A549 (cell line): ENCODE results near the gene ACTR1B. TPM values are rescaled to one million over a fixed set of nuclear protein-coding genes. Genes with fewer than 3 reads are reported as not detected.

Experiments used
- ATAC-seq, 2 experiments: fragments of 200-7000 bp in 1 of 2; fragments of >200 bp in 1 of 2; cut with Nextera tagmentation in 1 of 2; cut with Tn5 transposase in 1 of 2; 3 replicates each; pipeline versions ENCODE4 v1.8.0 to v1.9.1; 2018 to 2020; ENCODE audit warnings: mild to moderate bottlenecking in 1 of 2, moderate library complexity in 1 of 2
- CTCF ChIA-PET: fragments of 300-600 bp; sonication (Branson Sonifier 250); formaldehyde crosslinking; extraction: SDS; loops from one replicate; lab custom pipeline; 2021; ENCODE audit warnings: antibody characterized with exemption, inconsistent platforms; lab: Yijun Ruan, JAX
- POLR2A ChIA-PET: fragments of 350-600 bp; formaldehyde crosslinking; extraction: SDS; loops from one replicate; lab custom pipeline; 2021; ENCODE audit warnings: antibody characterized with exemption, inconsistent platforms; lab: Yijun Ruan, JAX
- DNase-seq, 2 experiments: peaks; one replicate each; pipeline versions ENCODE4 v3.0.0 to v3.0.0-alpha.2; 2011 to 2016; ENCODE audit warnings: low read depth in 1 of 2, low spot score in 1 of 2
- FAIRE-seq: peaks from 2 replicates; lab custom pipeline; 2011; peaks lifted over from hg19 to GRCh38; lab: Jason Lieb, UNC
- H3K27ac ChIP-seq, 2 experiments: fragments of >200 bp; sonication (Bioruptor Twin); formaldehyde crosslinking; 3 replicates each; pipeline ENCODE4 v1.5.1; 2016 to 2017
- H3K4me1 ChIP-seq: fragments of >200 bp; sonication (Bioruptor Twin); formaldehyde crosslinking; 3 replicates; pipeline ENCODE4 v1.6.1; 2016
- H3K4me2 ChIP-seq: fragments of >200 bp; sonication (Bioruptor Twin); formaldehyde crosslinking; 3 replicates; pipeline ENCODE4 v1.6.1; 2016
- H3K4me3 ChIP-seq: fragments of >200 bp; sonication (Bioruptor Twin); formaldehyde crosslinking; 3 replicates; pipeline ENCODE4 v1.5.1; 2016
- H3K9me3 ChIP-seq: fragments of >200 bp; sonication (Bioruptor Twin); formaldehyde crosslinking; 3 replicates; pipeline ENCODE4 v1.6.1; 2016
- BHLHE40 ChIP-seq: IDR thresholded peaks from 2 replicates; pipeline ENCODE4 v1.6.1; 2012; ENCODE audit warnings: low read depth, low read length, inconsistent platforms
- CBX8 ChIP-seq: fragments of 200-600 bp; sonication (generic); IDR thresholded peaks from 2 replicates; pipeline ENCODE4 v1.6.1; 2016
- CEBPB ChIP-seq, 2 experiments: fragments of >200 bp in 1 of 2; sonication (Bioruptor Twin) in 1 of 2; formaldehyde crosslinking in 1 of 2; IDR thresholded peaks; 2 replicates each; pipeline ENCODE4 v1.6.1; 2012 to 2016
- FOSL2 ChIP-seq, 2 experiments: fragments of 450-650 bp in 1 of 2; fragments of >200 bp in 1 of 2; sonication (Bioruptor Twin) in 1 of 2; formaldehyde crosslinking; IDR thresholded peaks; 2 replicates each; pipeline versions ENCODE4 v1.5.0 to v1.6.1; 2016 to 2020; ENCODE audit warnings: mild to moderate bottlenecking in 1 of 2, moderate library complexity in 1 of 2
- FOXS1 ChIP-seq: fragments of 250-450 bp; sonication (Bioruptor Pico); IDR thresholded peaks from 2 replicates; pipeline ENCODE4 v1.5.0; 2020; ENCODE audit warnings: mild to moderate bottlenecking, moderate library complexity
- GATA3 ChIP-seq: IDR thresholded peaks from 2 replicates; pipeline ENCODE4 v1.6.1; 2012; ENCODE audit warnings: borderline replicate concordance
- HOXB5 ChIP-seq: fragments of 250-450 bp; sonication (Bioruptor Pico); IDR thresholded peaks from 2 replicates; pipeline ENCODE4 v1.5.0; 2020; ENCODE audit warnings: mild to moderate bottlenecking, moderate library complexity
- KDM1A ChIP-seq: fragments of 200-600 bp; sonication (generic); IDR thresholded peaks from 2 replicates; pipeline ENCODE4 v1.6.1; 2016; ENCODE audit warnings: low read depth, mild to moderate bottlenecking
- KDM5A ChIP-seq: fragments of 200-600 bp; sonication (generic); IDR thresholded peaks from 2 replicates; pipeline ENCODE4 v1.6.1; 2016; ENCODE audit warnings: antibody characterized with exemption, mild to moderate bottlenecking
- MAFK ChIP-seq: fragments of 450-650 bp; IDR thresholded peaks from 2 replicates; pipeline ENCODE4 v1.6.1; 2014; ENCODE audit not compliant: partially characterized antibody
- MYC ChIP-seq: IDR thresholded peaks from 2 replicates; pipeline ENCODE4 v1.6.1; 2012; ENCODE audit warnings: mild to moderate bottlenecking, inconsistent platforms, low read length, improper control_type of control experiment, borderline replicate concordance
- POLR2AphosphoS2 ChIP-seq: conservative IDR thresholded peaks from 2 replicates; pipeline ENCODE4 v1.6.1; 2012; ENCODE audit warnings: low read length, improper control_type of control experiment, inconsistent platforms
- RAD21 ChIP-seq, 2 experiments: fragments of >200 bp in 1 of 2; sonication (Bioruptor Twin) in 1 of 2; formaldehyde crosslinking in 1 of 2; IDR thresholded peaks in 1 of 2; conservative IDR thresholded peaks in 1 of 2; 2 replicates in 1 of 2; 3 replicates in 1 of 2; pipeline ENCODE4 v1.6.1; 2012 to 2018; ENCODE audit warnings: inconsistent platforms in 1 of 2
- RARB ChIP-seq: fragments of 250-450 bp; sonication (Bioruptor Pico); IDR thresholded peaks from 2 replicates; pipeline ENCODE4 v1.8.0; 2021; ENCODE audit warnings: mild to moderate bottlenecking, moderate library complexity
- SMC3 ChIP-seq: fragments of >200 bp; sonication (Bioruptor Twin); formaldehyde crosslinking; IDR thresholded peaks from 3 replicates; pipeline ENCODE4 v1.6.1; 2018; ENCODE audit warnings: inconsistent platforms
- SREBF2 ChIP-seq: fragments of 450-650 bp; IDR thresholded peaks from 2 replicates; pipeline ENCODE4 v1.6.1; 2014; ENCODE audit warnings: mild to moderate bottlenecking, moderate library complexity
- TFCP2L1 ChIP-seq: fragments of 250-450 bp; sonication (Bioruptor Pico); IDR thresholded peaks from 2 replicates; pipeline ENCODE4 v1.5.0; 2021; ENCODE audit warnings: mild to moderate bottlenecking
- ZC3H11A ChIP-seq: fragments of 450-650 bp; IDR thresholded peaks from 2 replicates; pipeline ENCODE4 v1.6.1; 2014; ENCODE audit warnings: antibody characterized with exemption, mild to moderate bottlenecking
- WGBS: methylation state at CpG from one replicate; pipeline ENCODE4 v1.1.6; 2017; ENCODE audit errors: missing lambda C conversion rate; 5-methylcytosine and 5-hydroxymethylcytosine counted together
- polyA plus RNA-seq, 4 experiments: library from polyadenylated mRNA; depleted of rRNA in 3 of 4; stranded (reverse); fragments of >200 nt; fragmentation: RNase III in 1 of 4; extraction: RNeasy Plus Mini Kit Qiagen cat#74134 plus additional on column Dnase treatment in 1 of 4; gene quantifications; 2 replicates in 3 of 4; 3 replicates in 1 of 4; pipeline ENCODE4 v1.2.3, GENCODE V29; 2011 to 2017
- TF ChIP-seq, protein P1 (sequence below): fragments of 250-450 bp; sonication (Bioruptor Pico); IDR thresholded peaks from 2 replicates; pipeline ENCODE4 v1.5.0; 2020; ENCODE audit warnings: low read depth, mild to moderate bottlenecking, moderate library complexity
- TF ChIP-seq, protein P2 (sequence below): fragments of 450-650 bp; IDR thresholded peaks from 2 replicates; pipeline ENCODE4 v1.6.1; 2014; ENCODE audit warnings: antibody characterized with exemption
- TF ChIP-seq, protein P3 (sequence below): IDR thresholded peaks from 2 replicates; pipeline ENCODE4 v1.6.1; 2012
- TF ChIP-seq, protein P4 (sequence below): fragments of 150-350 bp; IDR thresholded peaks from 2 replicates; pipeline ENCODE4 v1.6.1; 2014; ENCODE audit warnings: low read depth, mild to moderate bottlenecking, low read length
- TF ChIP-seq, protein P5 (sequence below): fragments of 250-450 bp; sonication (Bioruptor Pico); IDR thresholded peaks from 2 replicates; pipeline ENCODE4 v1.5.0; 2021; ENCODE audit warnings: mild to moderate bottlenecking, moderate library complexity, borderline replicate concordance
- TF ChIP-seq, protein P6 (sequence below): IDR thresholded peaks from 2 replicates; pipeline ENCODE4 v1.6.1; 2012

The ACTR1B gene
- polyA plus RNA-seq, 2 of the 4 experiments (the other 2 are of a cell fraction): 24.7 to 37.6 TPM

DNA sequence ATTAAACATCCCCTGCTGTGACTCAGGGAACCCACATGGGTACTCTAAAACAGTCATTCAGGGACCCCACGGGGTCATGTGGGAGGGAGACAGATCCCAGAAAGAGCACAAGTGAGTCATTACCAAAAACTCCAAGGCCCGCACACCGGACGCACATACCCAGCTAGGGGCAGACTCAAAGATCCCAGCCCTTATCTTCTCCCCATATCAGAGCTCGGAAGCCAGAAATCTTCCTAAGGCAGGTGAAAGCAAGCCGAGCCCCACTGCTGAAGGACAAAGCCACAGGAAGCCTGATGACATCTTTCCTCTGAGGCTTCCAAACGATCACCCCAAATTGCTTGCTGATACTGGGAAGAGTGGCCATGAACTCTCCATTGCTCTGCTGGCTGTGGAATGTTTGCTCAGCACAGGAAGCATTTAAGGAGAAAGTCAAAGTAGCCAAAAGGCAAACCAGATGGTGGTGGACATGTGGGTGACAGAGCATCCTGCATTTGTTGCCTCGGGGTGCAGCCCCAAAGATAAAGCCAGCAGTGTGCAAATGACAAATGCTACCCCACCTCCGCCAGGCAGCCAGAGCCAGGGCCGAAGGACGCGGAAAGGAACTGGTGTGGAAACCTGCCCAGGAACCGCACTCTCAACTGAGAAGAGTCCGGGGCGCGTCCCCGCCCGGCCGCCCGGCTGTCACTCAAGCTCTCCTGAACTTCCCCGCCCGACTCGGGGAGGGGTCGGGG is 784 bp downstream of the ACTR1B start:
- FAIRE-seq: no peak
- CTCF ChIA-PET: interaction anchor here (0.6 to 6.2 kb wide), 8 partner anchors 9 to 722 kb away, joined by 3 to 93 read pairs (median 4); no protein-coding TSS in a partner anchor

DNA sequence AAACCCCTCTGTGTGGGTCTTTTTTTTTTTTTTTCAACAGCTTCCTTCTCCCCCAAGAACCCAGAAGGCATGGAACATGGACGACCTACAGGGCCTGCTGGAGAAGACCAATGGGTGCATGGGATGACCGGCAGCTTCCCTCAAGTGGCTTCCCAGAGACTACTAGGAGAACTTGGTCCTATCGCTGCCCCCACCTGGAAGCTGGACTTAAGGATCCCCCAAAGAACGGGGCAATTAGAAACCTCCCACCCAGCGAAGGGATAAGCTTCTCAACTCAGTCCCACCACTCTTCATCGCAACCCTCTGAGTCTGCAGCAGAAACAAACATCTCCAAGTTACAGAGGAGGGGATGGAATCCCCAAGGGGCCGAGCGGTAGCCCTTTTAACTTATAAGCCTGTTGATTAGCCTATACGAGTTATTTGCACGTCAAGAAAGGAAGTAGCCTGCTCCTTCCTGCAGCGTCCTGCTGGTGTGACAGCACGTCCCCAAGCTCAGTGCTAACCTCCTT is 1.4 kb downstream of the ACTR1B start:
- WGBS: 48% methylated on average over 12 of the region's 12 CpGs
- ChIA-PET POLR2A (interaction anchor here (0.5 to 4.1 kb wide), 5 partner anchors 11 to 1231 kb away, joined by 3 to 76 read pairs (median 4); partner anchors contain the start of genes ANKRD36B and COX5B), CTCF (interaction anchor here (0.6 to 6.2 kb wide), 6 partner anchors 9 to 72 kb away, joined by 3 to 93 read pairs (median 12); no protein-coding TSS in a partner anchor)
- Histone ChIP-seq H3K4me1 (peaks cover 9% of the 10 kb centered on the region), H3K4me3 (peak overlapping the region; percentile 95), H3K9me3 (no peaks in the 10 kb centered on the region), H3K27ac (peak overlapping the region; percentile 96 to 97; a peak in 5 of 6 replicates), H3K4me2 (peak overlapping the region; percentile 79)
- DNase-seq (no peak), FAIRE-seq (no peak), ATAC-seq (no peak)
- TF ChIP-seq RARB (CRISPR knock-in tag): no peak
- TF ChIP-seq KDM1A: no peak
- TF ChIP-seq MYC: no peak
- no peak for TF ChIP-seq POLR2AphosphoS2
- no peak for TF ChIP-seq HOXB5 (CRISPR knock-in tag)
- TF ChIP-seq, protein P1, sequence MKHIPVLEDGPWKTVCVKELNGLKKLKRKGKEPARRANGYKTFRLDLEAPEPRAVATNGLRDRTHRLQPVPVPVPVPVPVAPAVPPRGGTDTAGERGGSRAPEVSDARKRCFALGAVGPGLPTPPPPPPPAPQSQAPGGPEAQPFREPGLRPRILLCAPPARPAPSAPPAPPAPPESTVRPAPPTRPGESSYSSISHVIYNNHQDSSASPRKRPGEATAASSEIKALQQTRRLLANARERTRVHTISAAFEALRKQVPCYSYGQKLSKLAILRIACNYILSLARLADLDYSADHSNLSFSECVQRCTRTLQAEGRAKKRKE (CRISPR knock-in tag): no peak
- no peak for TF ChIP-seq BHLHE40
- no peak for TF ChIP-seq SREBF2
- no peak for TF ChIP-seq CEBPB (IDR thresholded peaks at IDR 0.05)
- no peak for TF ChIP-seq TFCP2L1 (CRISPR knock-in tag)
- no peak for TF ChIP-seq ZC3H11A
- TF ChIP-seq RAD21 (conservative IDR thresholded peaks at IDR 0.05 in 1 of 2, IDR thresholded peaks at IDR 0.05 in 1 of 2): no peak
- no peak for TF ChIP-seq KDM5A
- TF ChIP-seq, protein P2, sequence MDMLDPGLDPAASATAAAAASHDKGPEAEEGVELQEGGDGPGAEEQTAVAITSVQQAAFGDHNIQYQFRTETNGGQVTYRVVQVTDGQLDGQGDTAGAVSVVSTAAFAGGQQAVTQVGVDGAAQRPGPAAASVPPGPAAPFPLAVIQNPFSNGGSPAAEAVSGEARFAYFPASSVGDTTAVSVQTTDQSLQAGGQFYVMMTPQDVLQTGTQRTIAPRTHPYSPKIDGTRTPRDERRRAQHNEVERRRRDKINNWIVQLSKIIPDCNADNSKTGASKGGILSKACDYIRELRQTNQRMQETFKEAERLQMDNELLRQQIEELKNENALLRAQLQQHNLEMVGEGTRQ: no peak
- TF ChIP-seq, protein P3, sequence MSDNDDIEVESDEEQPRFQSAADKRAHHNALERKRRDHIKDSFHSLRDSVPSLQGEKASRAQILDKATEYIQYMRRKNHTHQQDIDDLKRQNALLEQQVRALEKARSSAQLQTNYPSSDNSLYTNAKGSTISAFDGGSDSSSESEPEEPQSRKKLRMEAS: no peak
- TF ChIP-seq CBX8: no peak
- TF ChIP-seq SMC3: no peak
- no peak for TF ChIP-seq FOXS1 (CRISPR knock-in tag)
- TF ChIP-seq, protein P4, sequence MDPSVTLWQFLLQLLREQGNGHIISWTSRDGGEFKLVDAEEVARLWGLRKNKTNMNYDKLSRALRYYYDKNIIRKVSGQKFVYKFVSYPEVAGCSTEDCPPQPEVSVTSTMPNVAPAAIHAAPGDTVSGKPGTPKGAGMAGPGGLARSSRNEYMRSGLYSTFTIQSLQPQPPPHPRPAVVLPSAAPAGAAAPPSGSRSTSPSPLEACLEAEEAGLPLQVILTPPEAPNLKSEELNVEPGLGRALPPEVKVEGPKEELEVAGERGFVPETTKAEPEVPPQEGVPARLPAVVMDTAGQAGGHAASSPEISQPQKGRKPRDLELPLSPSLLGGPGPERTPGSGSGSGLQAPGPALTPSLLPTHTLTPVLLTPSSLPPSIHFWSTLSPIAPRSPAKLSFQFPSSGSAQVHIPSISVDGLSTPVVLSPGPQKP: no peak

More for the DNA sequence above, 784 bp downstream of the ACTR1B start:
- ATAC-seq: peak; percentile 45 to 52
- Histone ChIP-seq H3K4me1 (peaks cover 9% of the 10 kb centered on the region), H3K4me2 (peak overlapping the region; percentile 79), H3K27ac (peak overlapping the region; percentile 96 to 97), H3K4me3 (peak overlapping the region; percentile 95), H3K9me3 (no peaks in the 10 kb centered on the region)
- TF ChIP-seq SREBF2: no peak
- TF ChIP-seq, protein P5, sequence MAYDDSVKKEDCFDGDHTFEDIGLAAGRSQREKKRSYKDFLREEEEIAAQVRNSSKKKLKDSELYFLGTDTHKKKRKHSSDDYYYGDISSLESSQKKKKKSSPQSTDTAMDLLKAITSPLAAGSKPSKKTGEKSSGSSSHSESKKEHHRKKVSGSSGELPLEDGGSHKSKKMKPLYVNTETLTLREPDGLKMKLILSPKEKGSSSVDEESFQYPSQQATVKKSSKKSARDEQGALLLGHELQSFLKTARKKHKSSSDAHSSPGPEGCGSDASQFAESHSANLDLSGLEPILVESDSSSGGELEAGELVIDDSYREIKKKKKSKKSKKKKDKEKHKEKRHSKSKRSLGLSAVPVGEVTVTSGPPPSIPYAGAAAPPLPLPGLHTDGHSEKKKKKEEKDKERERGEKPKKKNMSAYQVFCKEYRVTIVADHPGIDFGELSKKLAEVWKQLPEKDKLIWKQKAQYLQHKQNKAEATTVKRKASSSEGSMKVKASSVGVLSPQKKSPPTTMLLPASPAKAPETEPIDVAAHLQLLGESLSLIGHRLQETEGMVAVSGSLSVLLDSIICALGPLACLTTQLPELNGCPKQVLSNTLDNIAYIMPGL (CRISPR knock-in tag): no peak
- TF ChIP-seq FOSL2 (IDR thresholded peaks at IDR 0.05): no peak
- peak; percentile 51; the same call in 1 of the 2 replicates for TF ChIP-seq FOSL2 (CRISPR knock-in tag; IDR thresholded peaks at IDR 0.05)
- TF ChIP-seq CEBPB (IDR thresholded peaks at IDR 0.05): no peak
- no peak for TF ChIP-seq GATA3
- TF ChIP-seq, protein P3: peak; percentile 30; the same call in 1 of the 2 replicates
- TF ChIP-seq, protein P6, sequence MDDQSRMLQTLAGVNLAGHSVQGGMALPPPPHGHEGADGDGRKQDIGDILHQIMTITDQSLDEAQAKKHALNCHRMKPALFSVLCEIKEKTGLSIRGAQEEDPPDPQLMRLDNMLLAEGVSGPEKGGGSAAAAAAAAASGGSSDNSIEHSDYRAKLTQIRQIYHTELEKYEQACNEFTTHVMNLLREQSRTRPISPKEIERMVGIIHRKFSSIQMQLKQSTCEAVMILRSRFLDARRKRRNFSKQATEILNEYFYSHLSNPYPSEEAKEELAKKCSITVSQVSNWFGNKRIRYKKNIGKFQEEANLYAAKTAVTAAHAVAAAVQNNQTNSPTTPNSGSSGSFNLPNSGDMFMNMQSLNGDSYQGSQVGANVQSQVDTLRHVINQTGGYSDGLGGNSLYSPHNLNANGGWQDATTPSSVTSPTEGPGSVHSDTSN: peak; percentile 86
- no peak for TF ChIP-seq MAFK
- TF ChIP-seq, protein P1 (CRISPR knock-in tag): no peak
- POLR2A ChIA-PET: interaction anchor here (0.5 to 4.1 kb wide), 7 partner anchors 9 to 1232 kb away, joined by 3 to 76 read pairs (median 5); partner anchors contain the start of genes ANKRD36B and COX5B
- peak; percentile 47 to 64 for DNase-seq
- under 1% methylated on average over 12 of the region's 24 CpGs for WGBS
